ENCODE measurements around the gene SARS1. TPM values are rescaled to one million over a fixed set of nuclear protein-coding genes. Genes with fewer than 3 reads are reported as not detected.
A peak's percentile ranks its signal among the peaks of the same experiment; 100 is the strongest.

Gene SARS1
- total and polyA plus RNA-seq, 2 of the 13 experiments (the other 11 are each of a cell fraction or from before 2014, with no cell fraction given) = 103 to 134 TPM

DNA sequence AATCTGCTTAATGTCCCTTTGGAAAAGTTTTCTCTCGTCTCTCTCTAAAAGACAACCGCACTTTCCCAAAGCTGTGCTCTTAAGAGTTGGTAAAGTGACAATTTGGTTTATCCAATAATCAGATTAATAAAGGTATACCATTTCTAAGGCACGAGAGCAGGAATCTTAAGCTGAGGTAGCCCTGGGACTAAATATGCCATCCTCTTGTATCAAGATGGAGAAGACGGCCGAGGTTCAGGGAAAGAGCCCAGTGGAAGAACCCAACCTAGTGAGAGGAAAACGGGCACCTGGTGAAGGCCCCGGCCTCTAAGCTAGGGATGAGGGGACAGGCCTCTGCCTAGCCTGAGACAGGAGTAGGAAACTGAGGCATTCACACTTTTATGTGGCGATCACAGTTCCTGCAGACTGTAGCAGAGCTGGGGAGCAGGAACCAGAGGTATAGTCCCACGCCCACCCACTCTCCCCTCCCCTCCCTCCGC, 334 bp upstream of the SARS1 start (continued):
- no peak for TF ChIP-seq ZNF292 (CRISPR knock-in tag; IDR thresholded peaks at IDR 0.05; ENCODE audit: borderline replicate concordance, low read depth)
- TF ChIP-seq, protein P1, sequence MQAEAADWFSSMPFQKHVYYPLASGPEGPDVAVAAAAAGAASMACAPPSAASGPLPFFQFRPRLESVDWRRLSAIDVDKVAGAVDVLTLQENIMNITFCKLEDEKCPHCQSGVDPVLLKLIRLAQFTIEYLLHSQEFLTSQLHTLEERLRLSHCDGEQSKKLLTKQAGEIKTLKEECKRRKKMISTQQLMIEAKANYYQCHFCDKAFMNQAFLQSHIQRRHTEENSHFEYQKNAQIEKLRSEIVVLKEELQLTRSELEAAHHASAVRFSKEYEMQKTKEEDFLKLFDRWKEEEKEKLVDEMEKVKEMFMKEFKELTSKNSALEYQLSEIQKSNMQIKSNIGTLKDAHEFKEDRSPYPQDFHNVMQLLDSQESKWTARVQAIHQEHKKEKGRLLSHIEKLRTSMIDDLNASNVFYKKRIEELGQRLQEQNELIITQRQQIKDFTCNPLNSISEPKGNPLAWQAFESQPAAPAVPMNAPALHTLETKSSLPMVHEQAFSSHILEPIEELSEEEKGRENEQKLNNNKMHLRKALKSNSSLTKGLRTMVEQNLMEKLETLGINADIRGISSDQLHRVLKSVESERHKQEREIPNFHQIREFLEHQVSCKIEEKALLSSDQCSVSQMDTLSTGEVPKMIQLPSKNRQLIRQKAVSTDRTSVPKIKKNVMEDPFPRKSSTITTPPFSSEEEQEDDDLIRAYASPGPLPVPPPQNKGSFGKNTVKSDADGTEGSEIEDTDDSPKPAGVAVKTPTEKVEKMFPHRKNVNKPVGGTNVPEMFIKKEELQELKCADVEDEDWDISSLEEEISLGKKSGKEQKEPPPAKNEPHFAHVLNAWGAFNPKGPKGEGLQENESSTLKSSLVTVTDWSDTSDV (CRISPR knock-in tag; IDR thresholded peaks at IDR 0.05) = no peak
- TF ChIP-seq, protein P2, sequence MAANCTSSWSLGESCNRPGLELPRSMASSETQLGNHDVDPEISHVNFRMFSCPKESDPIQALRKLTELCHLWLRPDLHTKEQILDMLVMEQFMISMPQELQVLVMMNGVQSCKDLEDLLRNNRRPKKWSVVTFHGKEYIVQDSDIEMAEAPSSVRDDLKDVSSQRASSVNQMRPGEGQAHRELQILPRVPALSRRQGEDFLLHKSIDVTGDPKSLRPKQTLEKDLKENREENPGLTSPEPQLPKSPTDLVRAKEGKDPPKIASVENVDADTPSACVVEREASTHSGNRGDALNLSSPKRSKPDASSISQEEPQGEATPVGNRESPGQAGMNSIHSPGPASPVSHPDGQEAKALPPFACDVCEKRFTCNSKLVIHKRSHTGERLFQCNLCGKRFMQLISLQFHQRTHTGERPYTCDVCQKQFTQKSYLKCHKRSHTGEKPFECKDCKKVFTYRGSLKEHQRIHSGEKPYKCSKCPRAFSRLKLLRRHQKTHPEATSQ (CRISPR knock-in tag; IDR thresholded peaks at IDR 0.05; ENCODE audit: borderline replicate concordance) = no peak
- TF ChIP-seq KDM5A (IDR thresholded peaks at IDR 0.05; ENCODE audit: borderline replicate concordance, low read length) = no peak
- TF ChIP-seq ASH2L (IDR thresholded peaks at IDR 0.05; ENCODE audit: insufficient read length, low read depth, low read length) = no peak
- TF ChIP-seq, protein P3, sequence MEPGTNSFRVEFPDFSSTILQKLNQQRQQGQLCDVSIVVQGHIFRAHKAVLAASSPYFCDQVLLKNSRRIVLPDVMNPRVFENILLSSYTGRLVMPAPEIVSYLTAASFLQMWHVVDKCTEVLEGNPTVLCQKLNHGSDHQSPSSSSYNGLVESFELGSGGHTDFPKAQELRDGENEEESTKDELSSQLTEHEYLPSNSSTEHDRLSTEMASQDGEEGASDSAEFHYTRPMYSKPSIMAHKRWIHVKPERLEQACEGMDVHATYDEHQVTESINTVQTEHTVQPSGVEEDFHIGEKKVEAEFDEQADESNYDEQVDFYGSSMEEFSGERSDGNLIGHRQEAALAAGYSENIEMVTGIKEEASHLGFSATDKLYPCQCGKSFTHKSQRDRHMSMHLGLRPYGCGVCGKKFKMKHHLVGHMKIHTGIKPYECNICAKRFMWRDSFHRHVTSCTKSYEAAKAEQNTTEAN (CRISPR knock-in tag; conservative IDR thresholded peaks at IDR 0.05) = no peak; the same call in 1 of the 2 replicates
- no peak for TF ChIP-seq ZNF460 (CRISPR knock-in tag; IDR thresholded peaks at IDR 0.05; ENCODE audit: borderline replicate concordance)
- TF ChIP-seq ZNF484 (CRISPR knock-in tag; IDR thresholded peaks at IDR 0.05; ENCODE audit: borderline replicate concordance, low read depth) = no peak
- TF ChIP-seq, protein P4, sequence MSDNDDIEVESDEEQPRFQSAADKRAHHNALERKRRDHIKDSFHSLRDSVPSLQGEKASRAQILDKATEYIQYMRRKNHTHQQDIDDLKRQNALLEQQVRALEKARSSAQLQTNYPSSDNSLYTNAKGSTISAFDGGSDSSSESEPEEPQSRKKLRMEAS (IDR thresholded peaks at IDR 0.05) = no peak; the same call in 1 of the 2 replicates
- TF ChIP-seq SMAD3 (CRISPR knock-in tag; IDR thresholded peaks at IDR 0.05) = 0 out of 2 replicates have a peak, but pooled peaks have one; percentile 9
- no peak for TF ChIP-seq ZNF225 (CRISPR knock-in tag; IDR thresholded peaks at IDR 0.05)
- TF ChIP-seq CTCF (CRISPR knock-in tag; IDR thresholded peaks at IDR 0.05) = no peak
- TF ChIP-seq, protein P5, sequence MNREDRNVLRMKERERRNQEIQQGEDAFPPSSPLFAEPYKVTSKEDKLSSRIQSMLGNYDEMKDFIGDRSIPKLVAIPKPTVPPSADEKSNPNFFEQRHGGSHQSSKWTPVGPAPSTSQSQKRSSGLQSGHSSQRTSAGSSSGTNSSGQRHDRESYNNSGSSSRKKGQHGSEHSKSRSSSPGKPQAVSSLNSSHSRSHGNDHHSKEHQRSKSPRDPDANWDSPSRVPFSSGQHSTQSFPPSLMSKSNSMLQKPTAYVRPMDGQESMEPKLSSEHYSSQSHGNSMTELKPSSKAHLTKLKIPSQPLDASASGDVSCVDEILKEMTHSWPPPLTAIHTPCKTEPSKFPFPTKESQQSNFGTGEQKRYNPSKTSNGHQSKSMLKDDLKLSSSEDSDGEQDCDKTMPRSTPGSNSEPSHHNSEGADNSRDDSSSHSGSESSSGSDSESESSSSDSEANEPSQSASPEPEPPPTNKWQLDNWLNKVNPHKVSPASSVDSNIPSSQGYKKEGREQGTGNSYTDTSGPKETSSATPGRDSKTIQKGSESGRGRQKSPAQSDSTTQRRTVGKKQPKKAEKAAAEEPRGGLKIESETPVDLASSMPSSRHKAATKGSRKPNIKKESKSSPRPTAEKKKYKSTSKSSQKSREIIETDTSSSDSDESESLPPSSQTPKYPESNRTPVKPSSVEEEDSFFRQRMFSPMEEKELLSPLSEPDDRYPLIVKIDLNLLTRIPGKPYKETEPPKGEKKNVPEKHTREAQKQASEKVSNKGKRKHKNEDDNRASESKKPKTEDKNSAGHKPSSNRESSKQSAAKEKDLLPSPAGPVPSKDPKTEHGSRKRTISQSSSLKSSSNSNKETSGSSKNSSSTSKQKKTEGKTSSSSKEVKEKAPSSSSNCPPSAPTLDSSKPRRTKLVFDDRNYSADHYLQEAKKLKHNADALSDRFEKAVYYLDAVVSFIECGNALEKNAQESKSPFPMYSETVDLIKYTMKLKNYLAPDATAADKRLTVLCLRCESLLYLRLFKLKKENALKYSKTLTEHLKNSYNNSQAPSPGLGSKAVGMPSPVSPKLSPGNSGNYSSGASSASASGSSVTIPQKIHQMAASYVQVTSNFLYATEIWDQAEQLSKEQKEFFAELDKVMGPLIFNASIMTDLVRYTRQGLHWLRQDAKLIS (CRISPR knock-in tag; IDR thresholded peaks at IDR 0.05) = no peak
- 0 out of 2 replicates have a peak, but pooled peaks have one; percentile 24 for TF ChIP-seq MED1 (CRISPR knock-in tag; IDR thresholded peaks at IDR 0.05)
- TF ChIP-seq KLF16 (CRISPR knock-in tag; IDR thresholded peaks at IDR 0.05) = no peak
- no peak for TF ChIP-seq LCORL (IDR thresholded peaks at IDR 0.05)
- TF ChIP-seq LCORL (CRISPR knock-in tag; IDR thresholded peaks at IDR 0.05) = no peak

All from HepG2 (cell line).